Activated naive CD8-positive, alpha-beta T cell treated with anti-CD3 and anti-CD28 coated beads, Interleukin-2, amount 10 ng/mL, durations not matched to agents 7 days and 5 days (primary cell): ENCODE measurements around the gene FASTKD3. TPM values are rescaled to one million over a fixed set of nuclear protein-coding genes. Genes with fewer than 3 reads are reported as not detected.

ENCODE experiments used
- ATAC-seq: fragments of 150-1000 bp; cut with Tn5 transposase; one replicate; pipeline ENCODE4 v1.10.0; 2021; ENCODE audit warnings: low read depth, moderate library complexity
- POLR2A ChIA-PET: fragments of 350-600 bp; sonication (Branson Sonifier 250); formaldehyde crosslinking; loops from one replicate; lab custom pipeline; 2021; ENCODE audit warnings: antibody characterized with exemption; lab: Charles Lee
- DNase-seq: peaks from one replicate; pipeline ENCODE4 v3.0.0; 2021
- H3K27ac Mint-ChIP-seq: one replicate; pipeline ENCODE4 v1.8.0; 2022; ENCODE audit warnings: mild to moderate bottlenecking, mixed read lengths
- H3K27me3 Mint-ChIP-seq: one replicate; pipeline ENCODE4 v1.8.0; 2022; ENCODE audit warnings: mild to moderate bottlenecking, moderate library complexity, mixed read lengths
- H3K36me3 Mint-ChIP-seq: one replicate; pipeline ENCODE4 v1.8.0; 2021; ENCODE audit warnings: mild to moderate bottlenecking, mixed read lengths
- H3K4me1 Mint-ChIP-seq: one replicate; pipeline ENCODE4 v1.8.0; 2021; ENCODE audit warnings: mixed read lengths
- H3K4me3 Mint-ChIP-seq: one replicate; pipeline ENCODE4 v1.8.0; 2022; ENCODE audit warnings: mild to moderate bottlenecking, moderate library complexity, mixed read lengths
- H3K9me3 Mint-ChIP-seq: one replicate; pipeline ENCODE4 v1.8.0; 2021; ENCODE audit warnings: mixed read lengths
- total RNA-seq, 2 experiments: library from RNA; stranded (reverse); gene quantifications; one replicate each; pipeline ENCODE4 v1.2.3, GENCODE V29; 2021

FASTKD3 gene
- total RNA-seq, 2 experiments from 2014 or later = 11.9 to 14.8 TPM

- H3K4me1 Mint-ChIP-seq = peaks cover 20% of the 10 kb centered on the region
- peak overlapping the region; percentile 75 for H3K4me3 Mint-ChIP-seq
- H3K36me3 Mint-ChIP-seq = peaks cover 4% of the 10 kb centered on the region
- ATAC-seq = no peak
- peak overlapping the region; percentile 56 for H3K27ac Mint-ChIP-seq
- POLR2A ChIA-PET = interaction anchor here (0.9 kb wide), 1 partner anchor 18 kb away, joined by 3 read pairs; the partner anchor contains the start of genes FASTKD3 and MTRR
- peaks cover 3% of the 10 kb centered on the region for H3K9me3 Mint-ChIP-seq
- DNase-seq = no peak
- H3K27me3 Mint-ChIP-seq = peaks cover 43% of the 10 kb centered on the region
Observed at GRCh38 chr5:7851240-7851592, 17.6 kb downstream of the FASTKD3 start.

- Mint-ChIP-seq H3K4me1 (peaks cover 20% of the 10 kb centered on the region), H3K27ac (peak within 1 kb of the TSS; percentile 56), H3K9me3 (peaks cover 3% of the 10 kb centered on the region), H3K27me3 (peaks cover 43% of the 10 kb centered on the region), H3K36me3 (peaks cover 4% of the 10 kb centered on the region), H3K4me3 (peak within 1 kb of the TSS; percentile 75)
- DNase-seq (no peak), ATAC-seq (peak; percentile 25)
- POLR2A ChIA-PET = interaction anchor here (0.9 to 1.4 kb wide), 2 partner anchors 18 kb away, joined by 3 read pairs; partner anchors contain the start of genes FASTKD3 and MTRR
Observed at GRCh38 chr5:7850395-7851239, 18.2 kb downstream of the FASTKD3 start, which contains the start of gene CFAP90. TSS of gene CFAP90 (minus strand) at chr5:7851133. CDS start at chr5:7851021, 112 bp downstream.

GRCh38 chr5:7849681-7850394 lies 19.0 kb downstream of the FASTKD3 start:
- ATAC-seq = peak; percentile 20
- peaks cover 4% of the 10 kb centered on the region for H3K36me3 Mint-ChIP-seq
- peaks cover 41% of the 10 kb centered on the region for H3K27me3 Mint-ChIP-seq
- DNase-seq = no peak
- peak overlapping the region; percentile 65 for H3K4me3 Mint-ChIP-seq
- POLR2A ChIA-PET = interaction anchor here (1.4 kb wide), 1 partner anchor 19 kb away, joined by 3 read pairs; the partner anchor contains the start of genes FASTKD3 and MTRR
- no peak overlapping the region for H3K27ac Mint-ChIP-seq
- peaks cover 20% of the 10 kb centered on the region for H3K4me1 Mint-ChIP-seq
- H3K9me3 Mint-ChIP-seq = peaks cover 3% of the 10 kb centered on the region

GRCh38 chr5:7848296-7848695 lies 20.5 kb downstream of the FASTKD3 start:
- Mint-ChIP-seq H3K27me3 (peaks cover 46% of the 10 kb centered on the region), H3K9me3 (peaks cover 2% of the 10 kb centered on the region), H3K4me3 (no peak overlapping the region), H3K27ac (no peak overlapping the region), H3K4me1 (peaks cover 20% of the 10 kb centered on the region), H3K36me3 (peaks cover 2% of the 10 kb centered on the region)
- POLR2A ChIA-PET = no interaction called here
- ATAC-seq = no peak
- no peak for DNase-seq

- no peak for DNase-seq
- POLR2A ChIA-PET = no interaction called here
- ATAC-seq = no peak
- Mint-ChIP-seq H3K9me3 (no peaks in the 10 kb centered on the region), H3K27ac (no peak overlapping the region), H3K36me3 (peaks cover 2% of the 10 kb centered on the region), H3K4me3 (no peak overlapping the region), H3K4me1 (peaks cover 6% of the 10 kb centered on the region), H3K27me3 (peaks cover 47% of the 10 kb centered on the region)
Observed at GRCh38 chr5:7846327-7846726, 22.5 kb downstream of the FASTKD3 start.

- POLR2A ChIA-PET = no interaction called here
- Mint-ChIP-seq H3K27ac (no peak overlapping the region), H3K36me3 (no peaks in the 10 kb centered on the region), H3K4me1 (peaks cover 4% of the 10 kb centered on the region), H3K27me3 (peaks cover 44% of the 10 kb centered on the region), H3K4me3 (no peak overlapping the region), H3K9me3 (no peaks in the 10 kb centered on the region)
- ATAC-seq = no peak
- DNase-seq = no peak
Observed at GRCh38 chr5:7845557-7845956, 23.3 kb downstream of the FASTKD3 start.

- no peak for DNase-seq
- no peak for ATAC-seq
- POLR2A ChIA-PET = no interaction called here
- Mint-ChIP-seq H3K27me3 (peaks cover 42% of the 10 kb centered on the region), H3K27ac (no peak overlapping the region), H3K9me3 (no peaks in the 10 kb centered on the region), H3K4me1 (peaks cover 3% of the 10 kb centered on the region), H3K4me3 (no peak overlapping the region), H3K36me3 (no peaks in the 10 kb centered on the region)
Observed at GRCh38 chr5:7844901-7845300, 23.9 kb downstream of the FASTKD3 start.

GRCh38 chr5:7842531-7842930 lies 26.3 kb downstream of the FASTKD3 start:
- Mint-ChIP-seq H3K4me1 (no peaks in the 10 kb centered on the region), H3K36me3 (no peaks in the 10 kb centered on the region), H3K9me3 (no peaks in the 10 kb centered on the region), H3K4me3 (no peak overlapping the region), H3K27ac (no peak overlapping the region), H3K27me3 (peaks cover 22% of the 10 kb centered on the region)
- DNase-seq = no peak
- POLR2A ChIA-PET = no interaction called here
- no peak for ATAC-seq

- POLR2A ChIA-PET = no interaction called here
- DNase-seq = no peak
Observed at GRCh38 chr5:7837403-7837802, 31.4 kb downstream of the FASTKD3 start.

GRCh38 chr5:7834982-7835381 lies 33.8 kb downstream of the FASTKD3 start:
- POLR2A ChIA-PET = no interaction called here
- Mint-ChIP-seq H3K27ac (no peak overlapping the region), H3K27me3 (peaks cover 12% of the 10 kb centered on the region), H3K4me3 (no peak overlapping the region), H3K9me3 (no peaks in the 10 kb centered on the region), H3K36me3 (no peaks in the 10 kb centered on the region), H3K4me1 (no peaks in the 10 kb centered on the region)
- DNase-seq = no peak
- no peak for ATAC-seq

More at GRCh38 chr5:7837403-7837802, 31.4 kb downstream of the FASTKD3 start:
- no peak overlapping the region for H3K4me3 Mint-ChIP-seq
- no peaks in the 10 kb centered on the region for H3K36me3 Mint-ChIP-seq
- no peaks in the 10 kb centered on the region for H3K9me3 Mint-ChIP-seq
- peaks cover 8% of the 10 kb centered on the region for H3K27me3 Mint-ChIP-seq
- no peak overlapping the region for H3K27ac Mint-ChIP-seq
- no peaks in the 10 kb centered on the region for H3K4me1 Mint-ChIP-seq
- no peak for ATAC-seq

GRCh38 chr5:7828269-7828668 lies 40.6 kb downstream of the FASTKD3 start:
- no peak for ATAC-seq
- POLR2A ChIA-PET = no interaction called here
- Mint-ChIP-seq H3K4me3 (no peak overlapping the region), H3K36me3 (no peaks in the 10 kb centered on the region), H3K27me3 (peaks cover 5% of the 10 kb centered on the region), H3K4me1 (no peaks in the 10 kb centered on the region), H3K27ac (no peak overlapping the region), H3K9me3 (no peaks in the 10 kb centered on the region)
- DNase-seq = no peak

- Mint-ChIP-seq H3K27me3 (peaks cover 6% of the 10 kb centered on the region), H3K36me3 (no peaks in the 10 kb centered on the region), H3K27ac (no peak overlapping the region), H3K9me3 (no peaks in the 10 kb centered on the region), H3K4me3 (no peak overlapping the region), H3K4me1 (no peaks in the 10 kb centered on the region)
- ATAC-seq (no peak), DNase-seq (no peak)
- POLR2A ChIA-PET = no interaction called here
Observed at GRCh38 chr5:7827610-7828009, 41.2 kb downstream of the FASTKD3 start.

- Mint-ChIP-seq H3K36me3 (no peaks in the 10 kb centered on the region), H3K4me1 (no peaks in the 10 kb centered on the region), H3K4me3 (no peak overlapping the region), H3K27me3 (peaks cover 9% of the 10 kb centered on the region), H3K27ac (no peak overlapping the region), H3K9me3 (no peaks in the 10 kb centered on the region)
- POLR2A ChIA-PET = no interaction called here
- ATAC-seq (no peak), DNase-seq (no peak)
Observed at GRCh38 chr5:7825630-7826029, 43.2 kb downstream of the FASTKD3 start.
